Fibroblast of villous mesenchyme (primary cell): ENCODE results near the gene HUS1. TPM values are rescaled to one million over a fixed set of nuclear protein-coding genes. Genes with fewer than 3 reads are reported as not detected.

ENCODE experiments used
- DNase-seq: peaks from one replicate; pipeline ENCODE4 v3.0.0-alpha.2; 2010; ENCODE audit warnings: low read depth
- H3K4me3 ChIP-seq: 2 replicates; pipeline ENCODE4 v1.5.1; 2011; ENCODE audit warnings: low read depth, mild to moderate bottlenecking, low read length
- CTCF ChIP-seq: IDR thresholded peaks from 2 replicates; pipeline ENCODE4 v1.5.1; 2012; ENCODE audit warnings: low read depth, mild to moderate bottlenecking, low read length; ENCODE audit not compliant: insufficient read depth
- total RNA-seq: library from RNA; depleted of rRNA; stranded (reverse); fragments of >200 nt; gene quantifications from 2 replicates; pipeline ENCODE4 v1.2.3, GENCODE V29; 2012

HUS1 gene
- total RNA-seq, 1 donor: 29.4 TPM

GRCh38 chr7:47937065-47937687 lies 42.2 kb downstream of the HUS1 start:
- DNase-seq: no peak
- H3K4me3 ChIP-seq: no peak overlapping the region
- TF ChIP-seq CTCF: no peak

DNA sequence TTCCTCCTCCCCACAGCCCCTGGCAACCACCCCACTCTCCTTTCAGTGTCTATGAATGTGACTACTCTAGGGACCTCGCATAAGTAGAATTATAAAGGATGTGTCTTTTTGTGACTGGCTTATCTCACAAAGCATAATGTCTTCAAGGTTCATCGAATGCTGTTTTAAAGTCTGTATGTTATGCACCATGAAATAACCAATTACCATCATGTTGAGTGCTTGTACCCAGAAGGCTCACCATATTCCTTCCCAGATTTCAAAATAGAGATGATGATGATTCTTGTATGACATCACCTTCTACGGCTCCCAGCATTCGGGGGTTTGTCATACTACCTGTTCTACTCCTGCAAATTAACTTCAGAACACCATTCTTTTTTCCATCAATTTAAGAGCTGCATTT lies 43.1 kb downstream of the HUS1 start:
- H3K4me3 ChIP-seq: no peak overlapping the region
- no peak for DNase-seq
- no peak for TF ChIP-seq CTCF

GRCh38 chr7:47935336-47935735 lies 44.1 kb downstream of the HUS1 start:
- no peak overlapping the region for H3K4me3 ChIP-seq
- TF ChIP-seq CTCF: no peak
- no peak for DNase-seq

GRCh38 chr7:47934831-47935230 lies 44.6 kb downstream of the HUS1 start:
- DNase-seq: no peak
- H3K4me3 ChIP-seq: no peak overlapping the region
- no peak for TF ChIP-seq CTCF

DNA sequence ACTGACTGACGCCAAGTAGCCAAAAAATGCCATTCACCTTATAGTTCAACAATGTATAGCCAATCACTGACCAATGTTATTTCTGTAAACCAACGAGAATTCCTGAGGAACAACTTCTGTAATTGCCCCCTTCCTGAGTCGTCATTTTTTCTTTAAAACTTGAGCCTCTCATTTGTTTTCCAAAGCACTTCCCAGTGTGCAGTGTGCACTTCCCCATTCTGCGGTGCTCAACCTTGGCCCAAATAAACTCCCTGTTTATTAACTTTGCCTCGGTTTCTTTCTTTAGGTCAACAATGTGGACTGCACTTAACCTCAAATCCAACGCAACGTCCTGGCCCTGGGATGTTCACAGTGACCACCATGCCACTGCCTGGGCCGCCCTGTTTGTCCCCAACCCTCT lies 46.2 kb downstream of the HUS1 start:
- TF ChIP-seq CTCF: no peak
- H3K4me3 ChIP-seq: no peak overlapping the region
- no peak for DNase-seq

- H3K4me3 ChIP-seq: no peak overlapping the region
- DNase-seq: no peak
- TF ChIP-seq CTCF: no peak
Observed at GRCh38 chr7:47932466-47933037, 46.9 kb downstream of the HUS1 start.

DNA sequence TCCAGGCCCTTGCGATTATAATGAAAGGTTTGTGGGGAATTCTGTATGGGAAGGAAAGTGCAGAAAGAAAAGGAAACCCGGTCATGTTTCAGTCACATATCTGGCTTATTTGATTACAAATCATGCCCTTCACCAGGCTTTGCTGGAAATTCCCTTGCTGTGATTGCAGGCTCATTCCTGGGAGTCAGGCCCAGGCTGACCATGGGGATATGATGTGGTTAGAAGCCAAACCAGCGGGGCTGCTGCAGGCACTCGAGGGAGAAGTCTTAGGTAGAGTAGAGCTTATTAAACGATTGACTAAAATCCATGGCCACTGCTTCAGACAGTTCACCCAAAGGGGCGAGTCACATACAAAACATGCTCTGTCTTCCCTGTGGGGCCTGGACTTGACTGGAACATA lies 47.4 kb downstream of the HUS1 start:
- no peak for TF ChIP-seq CTCF
- no peak for DNase-seq
- H3K4me3 ChIP-seq: no peak overlapping the region
